Activated gamma-delta T cell treated with Interleukin-2 at 50 U/mL for 16 hours (primary cell): ENCODE results near the gene LRRC36.

Experiments used
- DNase-seq: peaks from one replicate; pipeline ENCODE4 v3.0.0-alpha.2; 2020

LRRC36 gene

GRCh38 chr16:67294171-67294757 lies 32.4 kb upstream of the LRRC36 start:
- no peak for DNase-seq

DNA sequence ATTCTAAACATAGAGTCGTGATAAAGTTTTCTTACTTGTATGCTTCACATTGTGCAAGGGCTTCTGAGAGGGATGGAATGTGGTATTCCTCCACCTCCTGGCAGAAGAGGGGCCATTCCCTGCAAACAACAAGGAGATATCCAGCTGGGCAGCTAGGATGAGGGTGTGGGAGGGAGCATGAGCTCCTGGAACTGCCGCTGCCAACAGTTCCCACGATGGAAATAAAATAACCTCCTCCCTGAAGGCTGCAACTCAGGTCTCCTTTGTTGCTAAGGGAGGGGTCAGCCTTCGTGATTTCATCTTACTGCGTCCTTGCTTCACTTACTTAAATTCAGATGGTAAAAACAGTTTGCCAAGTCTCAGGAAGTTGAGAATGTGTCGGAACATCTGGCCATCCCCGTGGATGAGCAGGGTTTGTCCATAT lies 31.7 kb upstream of the LRRC36 start:
- no peak for DNase-seq

- no peak for DNase-seq
Observed at GRCh38 chr16:67296420-67296819, 30.2 kb upstream of the LRRC36 start.

GRCh38 chr16:67298277-67298676 lies 28.3 kb upstream of the LRRC36 start:
- no peak for DNase-seq

DNA sequence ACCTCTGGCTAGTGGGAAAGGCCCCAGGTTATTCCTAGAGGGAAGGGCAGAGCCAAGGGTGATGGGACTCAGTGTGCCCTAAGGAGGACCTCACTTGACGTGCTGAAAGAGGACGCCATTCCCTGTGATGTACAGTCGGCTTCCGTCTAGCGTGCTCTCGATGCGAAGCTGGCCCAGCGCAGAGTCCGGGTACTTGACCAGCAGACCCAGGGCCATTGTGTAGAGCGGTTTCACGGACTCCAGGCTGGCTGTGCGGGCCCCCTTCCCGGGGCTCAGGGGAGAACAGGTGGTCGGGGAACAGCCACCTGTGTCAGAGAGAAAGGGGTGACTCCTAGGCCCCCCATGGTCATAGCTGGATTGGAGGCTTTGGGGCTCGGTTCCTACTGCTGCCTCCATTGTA lies 27.3 kb upstream of the LRRC36 start:
- DNase-seq: no peak

DNA sequence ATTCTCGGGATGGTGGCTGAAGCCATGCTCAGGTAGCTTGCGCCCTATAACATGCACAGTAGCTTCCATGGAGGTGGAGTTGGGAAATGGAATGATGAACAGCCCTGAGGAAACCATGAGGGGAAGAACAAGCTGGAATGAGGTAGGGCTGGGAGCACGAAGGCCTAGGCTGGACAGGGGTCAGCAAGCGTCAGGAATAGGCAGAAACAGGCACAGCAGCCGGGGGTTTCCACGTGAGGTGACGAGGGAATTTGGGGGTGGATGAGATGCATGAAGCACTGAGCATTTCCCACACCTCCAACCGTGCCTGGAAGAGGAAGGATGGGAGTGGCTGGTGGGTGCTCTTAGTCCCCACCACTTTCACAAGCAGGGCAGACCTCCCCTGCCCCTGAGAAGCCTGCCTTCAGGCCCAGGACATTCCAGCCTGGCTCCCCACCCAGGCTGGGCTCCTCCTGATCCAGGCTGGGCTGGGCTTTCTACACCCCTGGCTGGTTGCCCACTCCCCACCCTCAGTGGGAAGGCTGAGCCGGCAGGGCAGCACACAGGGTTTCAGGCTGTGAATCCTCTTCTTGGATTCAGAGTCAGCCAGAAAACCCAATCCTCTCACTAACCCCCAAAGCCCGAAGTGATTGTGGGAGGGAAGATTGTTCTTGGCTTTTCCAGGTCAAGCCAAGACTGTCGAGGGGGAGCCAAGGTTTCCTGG lies 25.4 kb upstream of the LRRC36 start:
- no peak for DNase-seq

GRCh38 chr16:67302076-67302475 lies 24.5 kb upstream of the LRRC36 start:
- DNase-seq: no peak

DNA sequence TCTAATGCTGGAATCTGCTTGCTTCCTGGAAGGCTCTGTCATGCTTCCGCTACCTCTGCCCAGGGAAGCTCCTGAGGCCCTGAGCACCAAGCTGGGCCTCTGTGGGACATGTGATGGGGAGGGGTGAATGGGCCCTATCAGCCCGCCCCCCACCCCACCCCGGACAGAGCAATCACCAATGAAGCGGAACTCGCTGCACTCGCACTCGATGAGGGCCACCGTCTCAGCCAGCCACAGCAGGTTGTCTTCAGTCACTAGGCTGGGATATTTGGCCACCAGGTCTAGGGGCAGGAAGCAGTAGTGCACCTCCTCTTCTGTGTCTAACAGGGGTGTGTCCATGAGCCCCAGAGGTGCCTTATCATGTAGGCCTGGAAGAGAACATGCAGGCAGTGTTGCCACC lies 23.6 kb upstream of the LRRC36 start:
- DNase-seq: no peak

DNA sequence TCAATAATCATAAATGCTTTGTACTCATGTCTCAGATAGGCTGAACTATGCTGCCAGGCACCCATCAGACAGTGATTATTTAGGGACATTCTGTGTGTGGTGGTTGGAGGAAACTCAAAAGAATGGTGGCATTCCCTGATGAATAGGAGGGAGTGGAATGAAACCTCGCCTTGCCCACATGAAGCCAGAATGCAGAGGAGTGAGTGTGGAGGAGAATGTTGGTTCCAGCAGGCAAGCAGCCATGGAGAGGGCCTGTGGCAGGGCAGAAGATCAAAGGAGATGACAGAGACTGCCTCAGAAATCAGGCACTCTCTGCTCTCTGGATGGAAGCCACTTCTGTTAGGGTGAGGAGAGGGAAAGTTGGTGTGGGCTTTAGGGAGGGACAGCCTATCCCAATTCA lies 22.6 kb upstream of the LRRC36 start:
- DNase-seq: no peak

DNA sequence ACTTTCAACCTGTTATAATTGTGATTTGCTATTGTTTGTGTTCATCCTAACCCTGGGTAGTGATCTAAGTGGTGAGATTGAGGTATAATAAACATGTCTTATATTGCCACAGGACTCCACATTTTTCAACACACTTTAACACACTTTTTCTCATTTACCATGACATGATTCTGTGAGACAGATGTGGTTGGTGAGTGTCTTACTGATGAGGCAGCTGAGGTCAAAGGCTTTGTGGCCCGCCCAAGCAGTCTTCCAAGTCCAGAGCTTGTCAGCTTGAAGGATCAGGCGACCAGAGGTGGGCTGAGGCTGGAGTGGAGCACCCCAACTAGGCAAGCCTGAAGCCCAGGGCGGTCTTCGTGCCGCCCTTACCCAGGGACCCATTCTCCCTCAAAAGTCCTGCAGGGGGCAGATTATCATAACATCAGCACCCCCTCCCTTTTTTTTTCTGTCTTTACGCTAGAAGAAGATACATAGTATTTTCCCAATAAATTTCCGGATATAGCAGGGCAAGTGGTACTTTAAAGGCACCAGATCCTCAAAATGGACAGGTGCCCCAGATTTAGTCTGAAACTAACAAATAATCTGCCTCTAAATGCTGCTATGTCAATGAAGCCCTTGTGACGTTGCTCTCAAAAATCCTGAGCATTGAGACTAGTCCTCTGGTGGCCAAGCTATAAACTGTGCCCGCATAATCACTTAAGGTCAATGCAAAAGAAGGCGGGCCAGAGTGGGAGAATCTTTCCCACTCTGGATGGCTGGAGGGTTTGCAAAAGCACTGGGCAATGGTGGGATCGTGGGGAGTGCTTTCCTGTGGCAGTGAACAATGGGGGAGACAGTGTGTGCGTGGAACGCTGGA lies 21.2 kb upstream of the LRRC36 start:
- no peak for DNase-seq

- DNase-seq: no peak
Observed at GRCh38 chr16:67310561-67310960, 16.1 kb upstream of the LRRC36 start.

GRCh38 chr16:67311607-67312488 lies 14.8 kb upstream of the LRRC36 start:
- DNase-seq: no peak

DNA sequence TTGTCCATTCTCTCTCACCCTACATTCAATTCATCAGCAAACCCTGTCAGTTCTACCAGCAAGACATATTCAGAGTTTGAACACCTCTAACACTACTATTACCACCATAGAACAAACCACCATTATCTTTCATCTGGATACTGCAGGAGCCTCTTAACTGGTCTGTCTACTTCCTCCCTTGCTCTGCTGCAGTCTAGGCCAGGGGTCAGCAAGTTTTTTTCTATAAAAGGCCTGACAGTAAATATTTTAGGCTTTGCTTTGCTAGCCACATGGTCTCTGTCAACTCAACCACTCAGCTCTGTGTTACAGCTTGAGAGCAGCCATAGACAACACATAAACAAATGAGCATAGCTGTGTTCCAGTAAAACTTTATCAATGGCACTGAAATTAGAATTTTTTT lies 13.9 kb upstream of the LRRC36 start:
- no peak for DNase-seq

- DNase-seq: no peak
Observed at GRCh38 chr16:67317853-67318252, 8.8 kb upstream of the LRRC36 start.

DNA sequence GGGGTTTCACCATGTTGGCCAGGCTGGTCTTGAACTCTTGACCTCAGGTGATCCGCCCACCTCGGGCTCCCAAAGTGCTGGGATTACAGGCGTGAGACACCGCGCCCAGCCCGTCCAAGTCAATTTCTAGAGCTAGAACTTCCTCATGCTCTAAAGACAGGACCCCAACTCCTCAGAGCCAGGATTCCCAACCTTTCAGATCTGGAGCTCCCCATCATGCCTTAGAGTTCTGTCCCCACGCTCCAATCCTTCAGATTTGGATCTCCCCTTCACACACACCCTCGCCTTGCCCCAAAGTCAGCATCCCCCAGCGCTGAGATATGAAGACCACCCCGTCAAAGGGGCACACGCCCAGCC lies 522 bp upstream of the LRRC36 start:
- DNase-seq: no peak

GRCh38 chr16:67327743-67328142 lies 1.1 kb downstream of the LRRC36 start:
- no peak for DNase-seq

DNA sequence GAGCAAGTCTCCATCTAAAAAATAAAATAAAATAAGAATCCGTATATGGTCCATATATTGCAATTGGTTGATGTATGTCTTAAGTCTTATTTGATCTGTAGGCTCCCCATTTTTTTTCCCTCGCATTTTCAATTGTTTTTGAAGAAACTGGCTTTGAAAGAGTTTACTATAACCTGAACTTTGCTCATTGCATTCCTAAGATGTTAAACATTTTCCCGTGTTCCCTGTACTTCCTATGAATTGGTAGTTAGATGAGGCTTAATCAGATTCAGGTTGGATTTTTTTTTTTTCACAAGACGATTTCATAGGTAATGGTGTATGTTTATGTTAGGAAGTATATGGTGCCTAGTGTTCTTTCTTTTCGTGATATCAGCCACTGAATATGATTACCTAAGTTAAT lies 3.3 kb downstream of the LRRC36 start:
- no peak for DNase-seq

DNA sequence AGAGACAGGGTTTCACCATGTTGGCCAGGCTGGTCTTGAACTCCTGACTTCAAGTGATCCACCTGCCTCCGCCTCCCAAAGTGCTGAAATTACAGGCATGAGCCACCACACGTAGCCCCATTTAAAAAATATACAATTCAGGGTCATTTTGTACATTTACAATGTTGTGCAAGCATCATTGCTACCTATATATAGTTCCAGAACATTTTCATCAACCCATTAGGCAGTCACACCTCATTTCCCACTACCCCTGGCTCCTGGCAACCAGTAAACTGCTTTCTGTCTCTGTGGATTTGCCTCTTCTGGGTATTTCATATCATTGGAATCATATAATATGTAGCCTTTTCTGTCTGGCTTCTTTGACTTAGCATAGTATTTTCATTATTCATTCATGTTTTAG lies 6.7 kb downstream of the LRRC36 start:
- DNase-seq: no peak

DNA sequence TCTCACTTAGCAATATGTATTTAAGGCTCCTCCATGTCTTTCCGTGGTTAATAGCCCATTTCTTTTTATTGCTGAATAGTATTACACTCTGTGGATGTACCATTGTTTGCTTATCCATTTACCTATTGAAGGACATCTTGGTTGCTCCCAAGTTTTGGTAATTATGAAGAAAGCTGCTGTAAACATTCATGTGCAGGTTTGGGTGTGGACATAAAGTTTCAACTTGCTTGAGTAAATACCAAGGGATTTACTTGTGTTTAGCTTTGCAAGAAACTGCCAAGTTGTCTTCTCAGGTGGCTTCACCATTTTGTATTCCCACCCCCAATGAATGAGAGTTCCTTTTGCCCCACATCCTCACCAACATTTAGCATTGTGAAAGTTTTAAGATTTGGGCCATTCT lies 9.5 kb downstream of the LRRC36 start:
- no peak for DNase-seq

DNA sequence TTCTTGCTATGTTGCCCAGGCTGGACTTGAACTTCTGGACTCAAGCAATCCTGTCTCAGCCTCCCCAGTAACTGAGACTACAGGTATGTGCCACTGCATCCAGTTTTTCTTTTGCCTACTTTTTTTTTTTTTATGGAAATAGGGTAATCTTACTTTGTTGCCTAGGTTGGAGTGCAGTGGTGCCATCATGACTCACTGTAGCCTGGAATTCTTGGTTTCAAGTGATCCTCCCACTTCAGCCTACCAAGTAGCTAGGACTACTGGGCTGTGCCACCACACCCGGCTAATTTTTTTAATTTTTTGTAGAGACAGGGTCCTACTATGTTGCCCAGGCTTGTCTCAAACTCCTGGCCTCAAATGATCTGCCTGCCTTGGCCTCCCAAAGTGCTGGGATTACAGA lies 10.0 kb downstream of the LRRC36 start:
- no peak for DNase-seq

DNA sequence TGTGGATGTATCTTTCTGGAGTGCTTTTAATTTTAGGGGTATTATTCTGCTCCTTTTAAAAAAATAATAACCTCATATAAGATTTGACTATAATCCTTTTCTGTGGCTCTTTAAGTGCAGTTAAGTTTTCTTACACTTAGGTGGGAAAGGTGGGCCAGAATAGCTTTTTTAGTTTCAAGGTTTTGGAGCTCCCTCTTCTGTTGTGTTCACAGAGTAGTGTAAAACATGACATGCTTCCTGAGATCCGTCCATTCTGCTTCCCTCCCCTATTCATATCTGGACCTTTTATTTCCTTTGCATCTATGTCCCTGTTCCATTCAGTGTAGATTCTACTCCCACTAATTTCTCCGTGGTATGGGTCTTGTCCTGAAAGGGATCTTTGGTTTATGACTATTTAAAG lies 12.8 kb downstream of the LRRC36 start:
- DNase-seq: no peak

DNA sequence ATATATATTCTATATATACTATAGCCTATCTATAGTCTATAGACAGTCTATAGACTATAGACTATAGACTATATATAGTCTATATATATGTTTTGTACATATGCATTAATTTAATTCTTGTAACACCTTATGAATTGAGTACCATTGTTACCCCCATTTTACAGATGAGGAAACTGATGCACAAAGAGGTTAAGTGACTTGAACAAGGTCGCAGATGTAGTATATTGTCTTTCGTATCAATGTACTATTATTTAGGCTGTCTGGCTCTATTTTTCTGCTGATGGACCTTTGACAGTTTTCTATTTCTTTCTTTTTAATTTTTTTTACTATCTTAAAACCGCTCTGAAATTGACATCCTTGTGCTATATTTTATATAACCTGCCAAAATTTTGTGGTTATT lies 14.6 kb downstream of the LRRC36 start:
- DNase-seq: no peak

GRCh38 chr16:67342616-67343015 lies 16.0 kb downstream of the LRRC36 start:
- DNase-seq: no peak
